ENCODE data around the gene SF1. TPM values are rescaled to one million over a fixed set of nuclear protein-coding genes. Genes with fewer than 3 reads are reported as not detected.
A peak's percentile ranks its signal among the peaks of the same experiment; 100 is the strongest.

The SF1 gene
- polyA plus RNA-seq, 1 of the 3 experiments (the other 2 are of a cell fraction) = 66.3 TPM

DNA sequence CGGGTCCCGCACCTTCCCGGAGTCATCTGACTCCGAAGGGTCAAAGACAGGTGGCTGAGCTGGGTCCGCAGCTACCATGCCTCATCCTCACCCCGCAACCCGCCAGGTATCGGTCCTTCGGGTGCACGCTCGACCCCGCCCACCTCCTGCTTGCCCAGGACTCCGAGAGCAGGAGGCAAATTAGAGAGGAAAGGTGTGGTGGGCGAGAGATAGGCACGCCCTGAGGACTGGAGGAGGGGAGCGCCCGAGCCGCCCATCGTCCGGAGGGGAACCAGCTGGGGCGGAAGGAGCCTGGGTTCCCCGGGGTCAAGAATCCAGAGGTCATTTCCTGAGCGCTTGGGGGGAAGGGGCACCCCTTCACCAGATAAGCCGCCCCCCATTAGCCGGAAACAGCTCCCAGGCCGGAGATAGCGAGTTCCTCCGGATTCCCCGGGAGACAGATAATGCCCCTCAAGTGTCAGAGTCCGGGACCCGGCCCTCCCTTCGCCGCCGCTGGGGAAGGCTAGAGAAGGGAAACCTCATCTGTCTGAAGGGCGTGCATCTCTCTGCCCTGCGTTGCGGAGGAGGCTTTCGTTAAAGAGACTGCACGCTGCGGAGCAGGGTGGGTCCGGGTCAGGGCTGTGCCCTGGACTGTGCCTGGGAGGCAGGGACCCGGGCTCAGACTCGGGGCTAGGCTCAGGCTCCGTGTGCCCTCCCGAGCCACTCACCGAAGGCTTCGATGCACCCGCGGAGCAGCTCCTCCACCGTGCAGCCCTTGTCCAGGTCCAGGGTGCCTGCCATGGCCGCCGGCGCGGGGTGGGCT, 36.1 kb downstream of the SF1 start:
- WGBS (ENCODE audit: low lambda C conversion rate) = 81% methylated on average over 22 of the region's 54 CpGs
- Histone ChIP-seq H4K20me1 (ENCODE audit: insufficient read depth) (no peaks in the 10 kb centered on the region), H3F3A (replicated peaks; ENCODE audit: insufficient read depth) (peaks cover 3% of the 10 kb centered on the region), H3K4me1 (ENCODE audit: control insufficient read depth in 1 of 2, insufficient read depth in 2 of 2, low read depth in 1 of 2, low read length in 1 of 2) (peaks cover 16 to 17% of the 10 kb centered on the region in 2 experiments; a peak in 2 of 4 replicates), H3K27me3 (ENCODE audit: insufficient read depth) (peaks cover 8% of the 10 kb centered on the region; the same call in 1 of the 2 replicates), H3K9me2 (no peaks in the 10 kb centered on the region), H3K9ac (no peak overlapping the region), H3K4me2 (peak overlapping the region; percentile 79), H3K4me3 (ENCODE audit: low read depth in 2 of 2, low read length in 1 of 2) (peak overlapping the region in 1 of 2 experiments; percentile 49; a peak in 1 of 4 replicates), H2AFZ (ENCODE audit: low read depth) (no peak overlapping the region), H3K9me3 (no peaks in the 10 kb centered on the region), H3K36me3 (replicated peaks in 1 of 2; ENCODE audit: control insufficient read depth in 1 of 2, insufficient read depth in 2 of 2, low read length in 1 of 2) (no peaks in the 10 kb centered on the region), H3K27ac (ENCODE audit: low read depth in 2 of 2, low read length in 1 of 2) (no peak overlapping the region), H3K79me2 (ENCODE audit: insufficient read depth) (no peaks in the 10 kb centered on the region)
- TF ChIP-seq CHD2 (IDR thresholded peaks at IDR 0.05; ENCODE audit: low read length, partially characterized antibody) = no peak
- no peak for TF ChIP-seq GABPA (IDR thresholded peaks at IDR 0.05; ENCODE audit: low read depth)
- no peak for TF ChIP-seq NRF1 (IDR thresholded peaks at IDR 0.05; ENCODE audit: low read depth, low read length)
- TF ChIP-seq, protein P1, sequence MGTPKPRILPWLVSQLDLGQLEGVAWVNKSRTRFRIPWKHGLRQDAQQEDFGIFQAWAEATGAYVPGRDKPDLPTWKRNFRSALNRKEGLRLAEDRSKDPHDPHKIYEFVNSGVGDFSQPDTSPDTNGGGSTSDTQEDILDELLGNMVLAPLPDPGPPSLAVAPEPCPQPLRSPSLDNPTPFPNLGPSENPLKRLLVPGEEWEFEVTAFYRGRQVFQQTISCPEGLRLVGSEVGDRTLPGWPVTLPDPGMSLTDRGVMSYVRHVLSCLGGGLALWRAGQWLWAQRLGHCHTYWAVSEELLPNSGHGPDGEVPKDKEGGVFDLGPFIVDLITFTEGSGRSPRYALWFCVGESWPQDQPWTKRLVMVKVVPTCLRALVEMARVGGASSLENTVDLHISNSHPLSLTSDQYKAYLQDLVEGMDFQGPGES (IDR thresholded peaks at IDR 0.05; ENCODE audit: low read depth, low read length) = no peak
- TF ChIP-seq, protein P2, sequence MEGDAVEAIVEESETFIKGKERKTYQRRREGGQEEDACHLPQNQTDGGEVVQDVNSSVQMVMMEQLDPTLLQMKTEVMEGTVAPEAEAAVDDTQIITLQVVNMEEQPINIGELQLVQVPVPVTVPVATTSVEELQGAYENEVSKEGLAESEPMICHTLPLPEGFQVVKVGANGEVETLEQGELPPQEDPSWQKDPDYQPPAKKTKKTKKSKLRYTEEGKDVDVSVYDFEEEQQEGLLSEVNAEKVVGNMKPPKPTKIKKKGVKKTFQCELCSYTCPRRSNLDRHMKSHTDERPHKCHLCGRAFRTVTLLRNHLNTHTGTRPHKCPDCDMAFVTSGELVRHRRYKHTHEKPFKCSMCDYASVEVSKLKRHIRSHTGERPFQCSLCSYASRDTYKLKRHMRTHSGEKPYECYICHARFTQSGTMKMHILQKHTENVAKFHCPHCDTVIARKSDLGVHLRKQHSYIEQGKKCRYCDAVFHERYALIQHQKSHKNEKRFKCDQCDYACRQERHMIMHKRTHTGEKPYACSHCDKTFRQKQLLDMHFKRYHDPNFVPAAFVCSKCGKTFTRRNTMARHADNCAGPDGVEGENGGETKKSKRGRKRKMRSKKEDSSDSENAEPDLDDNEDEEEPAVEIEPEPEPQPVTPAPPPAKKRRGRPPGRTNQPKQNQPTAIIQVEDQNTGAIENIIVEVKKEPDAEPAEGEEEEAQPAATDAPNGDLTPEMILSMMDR (IDR thresholded peaks at IDR 0.05) = no peak
- no peak for TF ChIP-seq RFX5 (IDR thresholded peaks at IDR 0.05; ENCODE audit: low read length)
- TF ChIP-seq YY1 (IDR thresholded peaks at IDR 0.05; ENCODE audit: low read depth) = no peak
- TF ChIP-seq, protein P3, sequence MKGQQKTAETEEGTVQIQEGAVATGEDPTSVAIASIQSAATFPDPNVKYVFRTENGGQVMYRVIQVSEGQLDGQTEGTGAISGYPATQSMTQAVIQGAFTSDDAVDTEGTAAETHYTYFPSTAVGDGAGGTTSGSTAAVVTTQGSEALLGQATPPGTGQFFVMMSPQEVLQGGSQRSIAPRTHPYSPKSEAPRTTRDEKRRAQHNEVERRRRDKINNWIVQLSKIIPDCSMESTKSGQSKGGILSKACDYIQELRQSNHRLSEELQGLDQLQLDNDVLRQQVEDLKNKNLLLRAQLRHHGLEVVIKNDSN (IDR thresholded peaks at IDR 0.05; ENCODE audit: borderline replicate concordance, low read depth) = no peak
- TF ChIP-seq MEF2A (IDR thresholded peaks at IDR 0.05; ENCODE audit: borderline replicate concordance, low read depth) = no peak
- no peak for TF ChIP-seq RAD21 (IDR thresholded peaks at IDR 0.05; ENCODE audit: low read length)
- no peak for TF ChIP-seq JUND (IDR thresholded peaks at IDR 0.05)
- TF ChIP-seq ELF1 (IDR thresholded peaks at IDR 0.05) = no peak
- TF ChIP-seq, protein P4, sequence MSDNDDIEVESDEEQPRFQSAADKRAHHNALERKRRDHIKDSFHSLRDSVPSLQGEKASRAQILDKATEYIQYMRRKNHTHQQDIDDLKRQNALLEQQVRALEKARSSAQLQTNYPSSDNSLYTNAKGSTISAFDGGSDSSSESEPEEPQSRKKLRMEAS (IDR thresholded peaks at IDR 0.05; ENCODE audit: low read depth) = no peak
- no peak for TF ChIP-seq SMC3 (IDR thresholded peaks at IDR 0.05; ENCODE audit: low read depth, low read length)
- no peak for TF ChIP-seq GATA2 (CRISPR knock-in tag; IDR thresholded peaks at IDR 0.05)
- TF ChIP-seq EP300 (IDR thresholded peaks at IDR 0.05; ENCODE audit: borderline replicate concordance in 1 of 2, low read depth in 1 of 2, low read length in 1 of 2) = no peak
- TF ChIP-seq MXI1 (IDR thresholded peaks at IDR 0.05; ENCODE audit: low read depth, low read length) = no peak
- TF ChIP-seq, protein P5, sequence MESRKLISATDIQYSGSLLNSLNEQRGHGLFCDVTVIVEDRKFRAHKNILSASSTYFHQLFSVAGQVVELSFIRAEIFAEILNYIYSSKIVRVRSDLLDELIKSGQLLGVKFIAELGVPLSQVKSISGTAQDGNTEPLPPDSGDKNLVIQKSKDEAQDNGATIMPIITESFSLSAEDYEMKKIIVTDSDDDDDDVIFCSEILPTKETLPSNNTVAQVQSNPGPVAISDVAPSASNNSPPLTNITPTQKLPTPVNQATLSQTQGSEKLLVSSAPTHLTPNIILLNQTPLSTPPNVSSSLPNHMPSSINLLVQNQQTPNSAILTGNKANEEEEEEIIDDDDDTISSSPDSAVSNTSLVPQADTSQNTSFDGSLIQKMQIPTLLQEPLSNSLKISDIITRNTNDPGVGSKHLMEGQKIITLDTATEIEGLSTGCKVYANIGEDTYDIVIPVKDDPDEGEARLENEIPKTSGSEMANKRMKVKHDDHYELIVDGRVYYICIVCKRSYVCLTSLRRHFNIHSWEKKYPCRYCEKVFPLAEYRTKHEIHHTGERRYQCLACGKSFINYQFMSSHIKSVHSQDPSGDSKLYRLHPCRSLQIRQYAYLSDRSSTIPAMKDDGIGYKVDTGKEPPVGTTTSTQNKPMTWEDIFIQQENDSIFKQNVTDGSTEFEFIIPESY (IDR thresholded peaks at IDR 0.05; ENCODE audit: borderline replicate concordance, low read depth) = no peak
- no peak for TF ChIP-seq FOXJ3 (CRISPR knock-in tag; IDR thresholded peaks at IDR 0.05)
- TF ChIP-seq TCF12 (IDR thresholded peaks at IDR 0.05) = no peak
- no peak for DNase-seq
- ChIA-PET POLR2A (interaction anchor here (0.6 kb wide), 1 partner anchor 20 kb away, joined by 3 read pairs; no protein-coding TSS in a partner anchor), CTCF (interaction anchor here (0.5 to 4.2 kb wide), 30 partner anchors 8 to 1326 kb away, joined by 3 to 48 read pairs (median 5); partner anchors contain the start of gene NRXN2)

All from SK-N-SH (cell line).